Embryonic facial prominence (tissue), 1 donor: ENCODE measurements around the gene NMS.

ENCODE experiments used
- DNase-seq: peaks from one replicate; pipeline ENCODE4 v3.0.0-alpha.2; 2016; ENCODE audit errors: extremely low spot score

The NMS gene

DNA sequence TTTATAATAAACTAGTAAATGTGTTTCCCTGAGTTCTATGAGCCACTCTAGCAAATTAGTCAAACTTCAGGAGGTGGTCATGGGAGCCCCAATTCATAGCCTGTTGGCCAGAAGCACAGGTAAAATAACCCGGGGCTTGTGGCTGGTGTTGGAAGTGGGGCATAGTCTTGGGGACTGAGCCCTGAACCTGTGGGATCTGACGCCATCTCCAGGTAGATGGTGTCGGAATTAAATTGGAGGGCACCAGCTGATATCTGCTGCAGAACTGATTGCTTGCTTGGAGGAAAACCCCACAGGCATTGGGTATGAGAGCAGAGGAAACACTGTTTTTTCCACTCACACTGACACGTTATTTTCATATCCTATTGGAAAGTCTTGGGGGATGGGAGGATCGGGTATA lies 14.1 kb downstream of the NMS start:
- DNase-seq, result no peak

DNA sequence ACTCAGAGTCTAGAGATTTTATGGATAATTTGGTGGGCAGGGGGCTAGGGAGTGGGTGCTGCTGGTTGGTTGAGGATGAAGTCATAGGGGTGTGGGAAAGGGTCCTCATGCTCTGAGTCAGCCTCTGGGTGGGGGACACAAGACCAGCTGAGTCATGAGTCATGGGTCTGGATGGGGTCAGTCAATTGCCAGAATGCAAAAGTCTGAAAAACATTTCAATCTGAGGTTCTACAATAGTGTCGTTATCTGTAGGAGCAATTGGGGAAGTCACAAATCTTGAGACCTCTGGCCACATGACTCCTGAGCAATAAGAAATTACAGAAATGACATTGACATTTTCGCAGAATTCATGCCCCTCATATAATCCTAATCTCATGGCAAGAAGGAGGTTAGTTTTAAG lies 15.1 kb downstream of the NMS start:
- no peak for DNase-seq

GRCh38 chr2:100494712-100495111 lies 24.4 kb downstream of the NMS start:
- no peak for DNase-seq

GRCh38 chr2:100502782-100503181 lies 32.5 kb downstream of the NMS start:
- DNase-seq, result no peak

GRCh38 chr2:100504542-100504941 lies 34.3 kb downstream of the NMS start:
- no peak for DNase-seq

DNA sequence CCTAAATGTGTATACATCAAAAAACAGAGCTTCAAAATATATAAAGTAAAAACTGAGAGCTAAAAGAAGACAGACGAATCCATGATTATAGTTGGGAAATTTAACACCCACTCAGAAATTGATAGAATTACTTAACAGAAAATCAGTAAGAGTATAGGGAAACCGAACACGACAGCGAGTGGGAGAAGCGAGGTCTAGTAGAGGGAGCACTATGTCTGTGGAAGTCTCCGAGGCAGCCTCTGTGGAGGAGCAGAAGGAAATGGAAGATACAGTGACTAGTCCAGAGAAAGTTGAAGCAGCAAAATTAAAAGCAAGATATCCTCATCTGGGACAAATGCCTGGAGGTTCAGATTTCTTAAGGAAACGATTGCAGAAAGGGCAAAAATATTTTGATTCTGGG lies 38.8 kb downstream of the NMS start:
- DNase-seq, result no peak

GRCh38 chr2:100513650-100514049 lies 43.4 kb downstream of the NMS start:
- DNase-seq, result no peak

- DNase-seq, result no peak
Measured at GRCh38 chr2:100517556-100517955, 47.3 kb downstream of the NMS start.

DNA sequence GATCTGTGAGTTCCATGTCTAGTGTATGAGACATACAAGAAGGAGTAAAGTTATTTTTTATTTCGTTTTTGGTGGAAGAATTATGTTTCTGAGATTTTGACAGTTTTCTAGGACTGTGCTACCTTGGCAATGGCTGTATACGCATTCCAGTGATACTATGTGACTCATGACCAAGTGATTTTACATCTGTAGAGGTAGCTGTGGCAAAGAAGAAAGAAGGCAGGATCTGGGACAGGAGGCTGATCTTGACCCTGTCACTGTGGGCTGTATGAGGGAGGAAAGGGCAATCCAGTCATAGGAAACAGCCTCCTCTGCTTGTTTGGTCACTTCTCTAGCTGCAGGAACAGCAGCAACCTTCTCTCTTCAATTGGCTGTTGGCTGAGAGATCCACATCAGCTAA lies 48.5 kb downstream of the NMS start:
- DNase-seq, result no peak

DNA sequence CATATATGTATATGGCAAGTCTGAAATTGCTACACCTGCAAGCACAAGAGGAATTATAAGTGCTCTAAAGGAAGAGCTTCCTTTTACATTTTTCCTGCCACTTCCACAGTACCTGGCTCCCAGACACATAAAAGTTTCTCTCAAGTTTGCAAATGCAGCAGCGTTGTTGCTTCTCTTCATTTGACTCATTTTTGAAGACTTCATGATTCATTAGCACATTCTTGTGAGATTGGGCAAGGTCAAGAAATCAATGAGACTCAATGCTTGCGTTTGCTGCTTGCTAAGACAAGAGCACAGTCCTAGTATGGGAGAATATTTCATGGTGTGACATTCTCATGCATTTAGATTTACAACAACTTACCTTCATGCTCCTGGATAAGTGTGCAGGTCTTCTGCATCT lies 49.9 kb downstream of the NMS start:
- no peak for DNase-seq

GRCh38 chr2:100522430-100522829 lies 52.1 kb downstream of the NMS start:
- DNase-seq, result no peak

DNA sequence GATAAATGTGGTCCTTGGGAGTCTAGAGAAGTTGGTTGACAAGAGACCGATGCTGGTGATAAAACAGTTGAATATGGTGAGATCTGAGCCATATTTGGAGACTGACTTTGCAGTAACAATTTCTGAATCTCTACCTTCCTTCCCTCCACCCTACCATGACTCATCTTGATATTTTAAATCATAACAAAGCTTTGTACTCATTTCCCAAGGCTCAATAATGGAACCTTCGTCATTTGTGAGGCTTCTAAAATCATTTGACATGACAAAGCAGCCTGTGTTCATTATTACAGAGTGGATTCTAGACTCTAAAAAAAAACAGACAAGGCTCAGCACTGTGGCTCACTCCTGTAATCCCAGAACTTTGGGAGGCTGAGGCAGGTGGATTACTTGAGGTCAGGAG lies 54.0 kb downstream of the NMS start:
- DNase-seq, result no peak

- no peak for DNase-seq
Measured at GRCh38 chr2:100526868-100527267, 56.6 kb downstream of the NMS start.

- DNase-seq, result no peak
Measured at GRCh38 chr2:100527440-100528015, 57.2 kb downstream of the NMS start.

GRCh38 chr2:100529176-100529575 lies 58.9 kb downstream of the NMS start:
- no peak for DNase-seq

DNA sequence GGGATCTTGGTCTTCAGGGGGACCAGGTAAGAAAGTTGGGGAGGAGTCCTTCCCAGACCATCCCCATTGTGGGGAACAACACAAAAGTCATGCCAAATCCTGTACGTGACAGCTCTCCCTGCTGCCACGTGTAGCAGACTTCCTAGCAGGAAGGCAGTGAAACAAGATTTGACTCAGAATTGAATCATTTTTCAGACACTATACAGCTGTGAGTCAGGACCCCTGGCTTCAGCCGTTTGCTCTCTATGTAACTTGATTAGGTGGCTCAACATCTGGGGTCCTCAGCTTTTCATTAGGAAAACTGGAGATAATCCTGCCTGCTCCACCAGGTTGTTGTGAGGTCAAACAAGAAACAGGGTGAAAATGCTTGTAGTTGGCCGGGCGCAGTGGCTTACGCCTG lies 59.6 kb downstream of the NMS start:
- DNase-seq, result no peak
